GM10266 (cell line): Measurements from ENCODE around the gene SLC39A7.
A peak's percentile ranks its signal among the peaks of the same experiment; 100 is the strongest.

Experiments used
- DNase-seq: peaks from one replicate; pipeline ENCODE4 v3.0.0; 2012; ENCODE audit errors: extremely low spot score
- CTCF ChIP-seq: IDR thresholded peaks from 2 replicates; pipeline ENCODE4 v1.5.1; 2012; ENCODE audit warnings: mild to moderate bottlenecking, low read depth; ENCODE audit not compliant: control insufficient read depth, insufficient read depth; ENCODE audit errors: missing control alignments

The SLC39A7 gene

GRCh38 chr6:33191383-33192104 is 9.1 kb upstream of the SLC39A7 start:
- TF ChIP-seq CTCF: no peak
- DNase-seq: no peak

GRCh38 chr6:33192105-33192646 is 8.5 kb upstream of the SLC39A7 start, which contains the start of gene COL11A2:
TSS of gene COL11A2 (minus strand) at chr6:33192467. CDS start at chr6:33192240, 227 bp downstream.
- TF ChIP-seq CTCF: no peak
- DNase-seq: no peak

GRCh38 chr6:33192671-33193602 is 7.7 kb upstream of the SLC39A7 start:
- TF ChIP-seq CTCF: no peak
- peak; percentile 56 for DNase-seq

DNA sequence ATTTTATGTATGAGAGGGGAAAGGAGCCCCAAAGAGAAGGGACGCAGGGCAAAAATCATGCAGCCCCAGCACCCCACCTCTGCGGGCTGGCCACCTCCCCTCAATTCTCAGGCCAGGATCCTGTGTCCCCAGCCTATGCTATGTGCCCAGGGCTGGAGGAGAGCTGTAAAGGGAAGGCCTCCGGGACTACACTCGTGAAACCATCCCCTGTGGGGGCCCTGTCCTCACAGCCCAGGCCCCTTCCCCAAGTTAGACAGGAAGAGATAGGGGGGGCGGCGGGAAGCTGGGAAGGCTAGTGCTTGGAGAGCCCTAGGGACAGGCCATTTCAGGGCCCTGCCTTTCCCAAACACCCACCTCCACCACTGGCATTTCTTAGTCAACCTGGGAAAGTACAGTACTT is 7.0 kb upstream of the SLC39A7 start:
- DNase-seq: no peak
- TF ChIP-seq CTCF: no peak

DNA sequence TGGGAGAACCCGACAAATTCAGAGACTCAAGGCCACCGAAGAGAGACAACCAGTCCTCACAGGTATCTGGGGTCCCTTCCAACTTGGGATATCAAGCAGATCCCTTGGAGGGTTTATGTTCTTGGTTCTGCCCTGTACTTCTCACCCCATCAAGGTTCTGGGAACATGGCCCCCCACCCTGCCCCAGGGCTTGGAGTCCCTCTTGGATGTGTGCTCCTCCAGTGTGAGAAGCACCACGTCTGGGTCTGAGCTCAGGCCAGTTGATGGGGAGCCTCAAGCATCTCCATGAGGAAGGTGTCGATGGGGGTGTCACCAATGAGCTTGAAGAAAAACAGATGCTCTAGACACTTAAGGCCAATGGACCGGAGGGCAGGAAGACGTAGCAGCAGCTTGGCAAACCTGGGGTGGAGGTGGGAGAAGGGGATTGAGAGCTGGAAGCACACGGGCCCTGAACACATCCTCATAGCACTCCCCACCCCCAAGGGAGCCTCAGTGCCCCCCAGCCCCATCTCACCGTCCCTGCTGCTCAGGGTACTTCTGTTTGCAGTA is 6.2 kb upstream of the SLC39A7 start:
- DNase-seq: no peak
- TF ChIP-seq CTCF: no peak

DNA sequence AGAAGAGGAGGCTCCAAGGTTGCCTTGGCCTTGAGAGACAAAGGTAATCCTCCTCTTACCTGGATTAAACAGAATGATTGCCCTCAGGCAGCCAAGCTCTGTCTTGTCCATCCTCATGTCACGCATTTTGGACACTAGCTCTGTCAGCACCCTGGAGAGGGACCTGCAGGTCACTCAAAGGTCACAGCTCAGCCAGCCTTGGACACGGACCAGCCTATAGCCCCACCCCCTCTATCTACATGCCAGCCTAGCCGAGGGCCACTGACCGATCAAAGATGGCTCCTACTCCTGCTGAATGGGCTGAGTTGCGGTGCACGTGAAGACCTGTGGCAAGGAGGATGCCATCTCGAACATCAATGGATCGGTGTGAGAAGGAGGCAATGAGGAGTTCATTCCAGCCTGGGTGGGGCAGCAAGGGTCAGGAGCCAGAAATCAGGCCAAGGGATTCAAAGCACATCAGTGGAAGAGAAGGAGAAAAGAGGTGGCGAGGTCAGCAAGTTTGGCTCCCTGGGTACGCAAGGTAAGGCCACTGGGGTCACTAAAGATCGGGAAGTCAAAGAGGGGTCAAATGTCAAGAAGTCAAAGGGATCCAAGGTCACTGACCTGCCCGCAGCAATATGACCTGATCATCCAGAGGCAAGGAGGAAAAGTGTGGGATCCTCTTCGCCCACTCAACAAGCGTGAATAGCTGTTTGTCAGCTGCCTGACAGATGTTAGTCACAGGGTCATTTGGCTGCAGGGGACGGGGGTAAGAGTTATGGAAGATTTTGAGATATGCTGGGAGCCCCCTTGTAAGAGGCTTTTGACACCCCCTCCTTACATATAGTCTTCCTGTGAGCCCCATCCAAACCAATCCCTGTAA is 5.1 kb upstream of the SLC39A7 start:
- no peak for DNase-seq
- TF ChIP-seq CTCF: no peak
